ENCODE measurements around the gene JAKMIP2. TPM values are rescaled to one million over a fixed set of nuclear protein-coding genes. Genes with fewer than 3 reads are reported as not detected.

JAKMIP2 gene
- polyA plus RNA-seq, 1 of the 3 experiments (the other 2 are of a cell fraction): 2.1 TPM

GRCh38 chr5:147667363-147667762 lies 115.2 kb downstream of the JAKMIP2 start:
- no peaks in the 10 kb centered on the region for H4K20me1 ChIP-seq (ENCODE audit: insufficient read depth)
- H3K27me3 ChIP-seq (ENCODE audit: insufficient read depth): no peaks in the 10 kb centered on the region
- CTCF ChIA-PET: interaction anchor here (0.6 to 4.3 kb wide), 3 partner anchors 20 to 155 kb away, joined by 3 to 13 read pairs (median 3); no protein-coding TSS in a partner anchor

More at GRCh38 chr5:147667363-147667762, 115.2 kb downstream of the JAKMIP2 start:
- Histone ChIP-seq H3K36me3 (replicated peaks in 1 of 2; ENCODE audit: control insufficient read depth in 1 of 2, insufficient read depth in 2 of 2, low read length in 1 of 2) (peaks cover 0 to 5% of the 10 kb centered on the region in 2 experiments), H3K4me2 (no peak overlapping the region), H2AFZ (ENCODE audit: low read depth) (no peak overlapping the region), H3K4me3 (ENCODE audit: low read depth in 2 of 2, low read length in 1 of 2) (no peak overlapping the region), H3K9ac (no peak overlapping the region), H3K79me2 (ENCODE audit: insufficient read depth) (no peaks in the 10 kb centered on the region), H3K9me2 (no peaks in the 10 kb centered on the region), H3K9me3 (no peaks in the 10 kb centered on the region), H3F3A (replicated peaks; ENCODE audit: insufficient read depth) (no peaks in the 10 kb centered on the region), H3K4me1 (ENCODE audit: control insufficient read depth in 1 of 2, insufficient read depth in 2 of 2, low read depth in 1 of 2, low read length in 1 of 2) (no peaks in the 10 kb centered on the region; a peak in 1 of 4 replicates), H3K27ac (ENCODE audit: low read depth in 2 of 2, low read length in 1 of 2) (no peak overlapping the region)
- 65% methylated on average over 1 of the region's 1 CpG for WGBS (ENCODE audit: low lambda C conversion rate)
- POLR2A ChIA-PET: no interaction called here
- DNase-seq: no peak
- TF ChIP-seq NFIC (IDR thresholded peaks at IDR 0.05; ENCODE audit: borderline replicate concordance) (no peak), FOXM1 (IDR thresholded peaks at IDR 0.05; ENCODE audit: low read depth) (no peak), FOSL2 (IDR thresholded peaks at IDR 0.05; ENCODE audit: borderline replicate concordance, low read depth) (no peak), ZBTB33 (IDR thresholded peaks at IDR 0.05; ENCODE audit: borderline replicate concordance, low read depth) (no peak), REST (IDR thresholded peaks at IDR 0.05; ENCODE audit: low read depth, low read length) (no peak), GABPA (IDR thresholded peaks at IDR 0.05; ENCODE audit: low read depth) (no peak), PBX3 (IDR thresholded peaks at IDR 0.05) (no peak), IRF3 (IDR thresholded peaks at IDR 0.05; ENCODE audit: low read depth, low read length) (no peak), YY1 (IDR thresholded peaks at IDR 0.05; ENCODE audit: low read depth) (no peak), CHD2 (IDR thresholded peaks at IDR 0.05; ENCODE audit: low read length, partially characterized antibody) (no peak), CTCF (IDR thresholded peaks at IDR 0.05) (no peak)
